K562 (cell line): ENCODE data around the gene SEC24B. TPM values are rescaled to one million over a fixed set of nuclear protein-coding genes. Genes with fewer than 3 reads are reported as not detected.

ENCODE experiments used
- ATAC-seq: fragments of 200-7000 bp; cut with Tn5 transposase; 3 replicates; pipeline ENCODE4 v1.9.1; 2020; ENCODE audit warnings: moderate library complexity
- BruUV-seq: library from RNA; stranded (reverse); fragments of 400-500 nt; replicated peaks from 2 replicates; lab custom pipeline; 2021; lab: Mats Ljungman, UMichigan
- CTCF ChIA-PET: fragments of 300-600 bp; formaldehyde crosslinking; extraction: SDS; loops from one replicate; lab custom pipeline; 2021; ENCODE audit warnings: low intra/inter-chr PET ratio; lab: Yijun Ruan, JAX
- POLR2A ChIA-PET: fragments of 300-600, 350-650 bp; sonication (Branson Sonifier 250); formaldehyde crosslinking; extraction: SDS; loops from one replicate; lab custom pipeline; 2021; ENCODE audit warnings: antibody characterized with exemption, inconsistent platforms; lab: Yijun Ruan, JAX
- DNase-seq, 4 experiments: peaks; one replicate each; pipeline versions ENCODE4 v3.0.0 to v3.0.0-alpha.2; 2011 to 2018; ENCODE audit warnings: low spot score in 3 of 4, mixed read lengths in 3 of 4; ENCODE audit errors: extremely low read depth in 1 of 4
- FAIRE-seq: peaks from 2 replicates; lab custom pipeline; 2011; peaks lifted over from hg19 to GRCh38; lab: Jason Lieb, UNC
- H2AFZ ChIP-seq: 2 replicates; pipeline ENCODE4 v1.6.0; 2011; ENCODE audit warnings: low read depth, low read length, control low read depth, inconsistent platforms
- H3K27ac ChIP-seq: fragments of 200-600 bp; 3 replicates; pipeline ENCODE4 v1.8.0; 2011; ENCODE audit warnings: low read depth, mild to moderate bottlenecking, control low read depth, inconsistent platforms, low read length, moderate library complexity, mixed read lengths; ENCODE audit errors: extremely low read depth
- H3K27me3 ChIP-seq, 2 experiments: fragments of 300-600 bp in 1 of 2; 2 replicates in 1 of 2; 3 replicates in 1 of 2; pipeline versions ENCODE4 v1.6.0 to v1.8.0; 2011; ENCODE audit warnings: inconsistent platforms in 2 of 2, low read length in 2 of 2, mild to moderate bottlenecking in 1 of 2, mixed read lengths in 1 of 2, moderate library complexity in 1 of 2; ENCODE audit not compliant: control insufficient read depth in 2 of 2, insufficient read depth in 2 of 2
- H3K36me3 ChIP-seq: fragments of 300-600 bp; 3 replicates; pipeline ENCODE4 v1.8.0; 2011; ENCODE audit warnings: mild to moderate bottlenecking, low read length, inconsistent platforms; ENCODE audit not compliant: control insufficient read depth, insufficient read depth
- H3K4me1 ChIP-seq, 2 experiments: fragments of 200-600 bp in 1 of 2; replicated peaks in 1 of 2; 2 replicates in 1 of 2; 3 replicates in 1 of 2; pipeline versions ENCODE4 v1.5.1 to v1.8.0; 2011; ENCODE audit warnings: inconsistent platforms in 2 of 2, low read length in 2 of 2, mild to moderate bottlenecking in 1 of 2, mixed read lengths in 1 of 2, moderate library complexity in 1 of 2; ENCODE audit not compliant: control insufficient read depth in 2 of 2, insufficient read depth in 2 of 2
- H3K4me2 ChIP-seq: 2 replicates; pipeline ENCODE4 v1.6.1; 2011; ENCODE audit warnings: low read length, control low read depth, inconsistent platforms, mixed read lengths; ENCODE audit not compliant: insufficient read depth
- H3K4me3 ChIP-seq: fragments of 200-600 bp; sonication (generic), shearing (Covaris generic); 2 replicates; pipeline ENCODE4 v1.5.1; 2016; ENCODE audit warnings: control low read depth, inconsistent platforms
- H3K79me2 ChIP-seq: fragments of 200-600 bp; 3 replicates; pipeline ENCODE4 v1.8.0; 2011; ENCODE audit warnings: low read length, inconsistent platforms; ENCODE audit not compliant: control insufficient read depth, insufficient read depth
- H3K9ac ChIP-seq, 2 experiments: 2 replicates each; pipeline versions ENCODE4 v1.6.0 to v1.6.1; 2011; ENCODE audit warnings: low read depth in 2 of 2, low read length in 2 of 2, control low read depth in 1 of 2, inconsistent platforms in 1 of 2, mild to moderate bottlenecking in 1 of 2, mixed read lengths in 1 of 2; ENCODE audit not compliant: insufficient read depth in 1 of 2
- H3K9me1 ChIP-seq: one replicate; pipeline ENCODE4 v1.6.0; 2011; ENCODE audit warnings: inconsistent platforms, mild to moderate bottlenecking, low read length, moderate library complexity; ENCODE audit not compliant: control insufficient read depth, insufficient read depth
- H3K9me3 ChIP-seq: replicated peaks from 2 replicates; pipeline ENCODE4 v1.5.1; 2011; ENCODE audit warnings: low read depth, low read length, inconsistent platforms; ENCODE audit not compliant: control insufficient read depth, insufficient read depth
- H4K20me1 ChIP-seq: replicated peaks from 2 replicates; pipeline ENCODE4 v1.6.1; 2011; ENCODE audit warnings: low read length, inconsistent platforms, mixed read lengths; ENCODE audit not compliant: control insufficient read depth, insufficient read depth
- IFI16 ChIP-seq: fragments of 250-450 bp; sonication (Bioruptor Pico); IDR thresholded peaks from 2 replicates; pipeline ENCODE4 v2.1.2; 2022; ENCODE audit warnings: mild to moderate bottlenecking, inconsistent platforms
- LCOR ChIP-seq: sonication (generic); formaldehyde crosslinking; IDR thresholded peaks from 2 replicates; pipeline ENCODE4 v1.8.0; 2022; ENCODE audit warnings: mild to moderate bottlenecking, missing genetic modification reagents
- RCOR1 ChIP-seq, 2 experiments: IDR thresholded peaks; 2 replicates each; pipeline ENCODE4 v1.6.1; 2012; ENCODE audit warnings: low read depth in 2 of 2, low read length in 2 of 2, borderline replicate concordance in 1 of 2, improper control_type of control experiment in 1 of 2
- SIRT6 ChIP-seq: IDR thresholded peaks from one replicate; pipeline ENCODE4 v1.6.1; 2012; ENCODE audit warnings: low read depth, mild to moderate bottlenecking, control low read depth, inconsistent platforms, low read length, moderate library complexity
- SMARCA4 ChIP-seq: fragments of 450-650 bp; IDR thresholded peaks from 2 replicates; pipeline ENCODE4 v1.6.1; 2016
- SREBF1 ChIP-seq: fragments of 150-350 bp; IDR thresholded peaks from 2 replicates; pipeline ENCODE4 v1.6.1; 2014; ENCODE audit warnings: antibody characterized with exemption, low read depth, low read length, borderline replicate concordance
- SUPT5H ChIP-seq: fragments of 450-650 bp; IDR thresholded peaks from 2 replicates; pipeline ENCODE4 v1.6.1; 2016
- ZC3H11A ChIP-seq: IDR thresholded peaks from 2 replicates; pipeline ENCODE4 v1.6.1; 2012; ENCODE audit warnings: low read depth, low read length, improper control_type of control experiment
- ZNF324 ChIP-seq: fragments of 250-450 bp; sonication (Bioruptor Pico); IDR thresholded peaks from 2 replicates; pipeline ENCODE4 v1.4.0; 2020; ENCODE audit warnings: mild to moderate bottlenecking
- WGBS: fragments of 100-300 bp; shearing (Covaris generic); methylation state at CpG from one replicate; pipeline ENCODE4 v1.1.6; 2016; ENCODE audit warnings: low coverage, mixed read lengths; ENCODE audit not compliant: insufficient coverage; ENCODE audit errors: missing lambda C conversion rate; 5-methylcytosine and 5-hydroxymethylcytosine counted together
- in situ Hi-C: fragments of 300-500 bp; cut with MboI; formaldehyde crosslinking; loops from 4 replicates; pipeline ENCODE4 v1.15.0; 2018; ENCODE audit warnings: inconsistent platforms, mixed read lengths
- intact Hi-C: fragments of 100-400 bp; cut with micrococcal nuclease; formaldehyde crosslinking; loops from 2 replicates; pipeline ENCODE4 v1.14.2; 2022
- polyA plus RNA-seq, 8 experiments: library from polyadenylated mRNA; depleted of rRNA in 4 of 8; stranded (reverse) in 5 of 8; unstranded in 3 of 8; fragments of >200 nt; fragmentation: Nextera tagmentation in 2 of 8; fragmentation: Illumina TruSeq in 1 of 8; extraction: Ambion mirVana in 2 of 8; extraction: Trizol in 1 of 8; gene quantifications; 2 replicates each; pipeline versions ENCODE4 v1.2.1 to v1.2.3, GENCODE V29; 2011 to 2014; ENCODE audit warnings: inconsistent platforms in 1 of 8, missing spikeins in 1 of 8
- total RNA-seq, 7 experiments: library from RNA; depleted of rRNA in 6 of 7; stranded (reverse); fragments of >200 nt in 6 of 7; fragmentation: Illumina TruSeq in 2 of 7; extraction: Trizol in 2 of 7; gene quantifications; 2 replicates each; pipeline versions ENCODE4 v1.2.1 to v1.2.3, GENCODE V29; 2011 to 2021; ENCODE audit warnings: low replicate concordance in 1 of 7
- TF ChIP-seq, protein P1 (sequence below): fragments of 250-450 bp; sonication (Bioruptor Pico); IDR thresholded peaks from 2 replicates; pipeline ENCODE4 v1.4.0; 2020

The SEC24B gene
- total and polyA plus RNA-seq, 9 of the 15 experiments (the other 6 are each of a cell fraction or from before 2014, with no cell fraction given): 6.3 to 46.4 (median 17.1) TPM

DNA sequence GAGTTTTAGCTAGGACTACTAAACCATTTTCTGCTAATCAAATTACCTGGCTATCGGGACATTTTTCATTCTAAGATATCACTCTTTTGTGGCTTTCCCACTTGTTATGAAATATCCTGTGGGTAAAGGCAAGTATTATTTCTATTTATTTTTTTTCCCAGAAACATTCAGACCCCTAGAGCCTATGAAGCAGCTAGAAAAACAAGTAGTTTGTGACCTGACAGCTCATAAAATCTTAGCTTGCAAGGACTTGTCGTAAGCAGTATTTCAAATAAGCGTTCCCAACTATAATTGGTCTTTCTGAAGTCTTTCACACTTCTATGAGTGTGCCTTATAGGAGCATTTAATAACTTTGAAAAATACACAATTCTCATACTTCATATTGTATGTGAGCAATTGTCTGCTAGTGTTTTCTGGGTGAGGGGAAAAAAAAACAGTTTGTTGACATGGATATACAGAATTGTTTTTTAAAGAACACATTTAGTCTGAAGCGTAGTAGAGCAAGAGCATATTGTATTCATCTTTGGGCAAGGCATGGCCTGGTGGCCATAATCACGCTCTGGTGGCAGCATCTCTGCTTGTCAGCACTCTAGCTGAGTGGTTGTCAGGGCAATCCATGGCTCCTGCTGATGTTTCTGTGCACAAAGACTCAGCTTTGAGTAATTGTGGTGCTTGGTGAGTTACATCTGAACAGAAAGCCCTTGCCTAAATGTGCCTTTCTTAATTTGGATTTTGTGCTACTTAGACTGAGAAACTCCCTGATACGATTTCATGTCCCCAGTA, 129.0 kb downstream of the SEC24B start:
- CTCF ChIA-PET: no interaction called here
- H2AFZ ChIP-seq: no peak overlapping the region
- ATAC-seq (no peak), DNase-seq (no peak), FAIRE-seq (no peak)
- no TSS peak for BruUV-seq
- H3K27ac ChIP-seq: no peak overlapping the region
- no peak overlapping the region for H3K4me3 ChIP-seq
- H3K9me3 ChIP-seq: 0 out of 2 replicates have a peak, but pooled peaks cover 2% of the 10 kb centered on the region
- H3K36me3 ChIP-seq: no peaks in the 10 kb centered on the region
- in situ Hi-C loops (no loop called here), intact Hi-C loops (loop anchor here (10.0 kb wide), 1 partner anchor 252 kb away; the partner anchor contains the start of gene GAR1)
- no peaks in the 10 kb centered on the region for H3K9me1 ChIP-seq
- no peaks in the 10 kb centered on the region for H3K79me2 ChIP-seq
- POLR2A ChIA-PET: interaction anchor here (0.6 to 1.8 kb wide), 5 partner anchors 9 to 1266 kb away, joined by 3 to 6 read pairs (median 4); no protein-coding TSS in a partner anchor
- no peak for TF ChIP-seq SUPT5H
- no peak for TF ChIP-seq SREBF1
- TF ChIP-seq IFI16 (CRISPR knock-in tag): no peak
- no peak for TF ChIP-seq LCOR
- H3K4me2 ChIP-seq: no peak overlapping the region
- 50% methylated on average over 6 of the region's 6 CpGs for WGBS
- no peaks in the 10 kb centered on the region for H4K20me1 ChIP-seq
- H3K9ac ChIP-seq: no peak overlapping the region
- H3K27me3 ChIP-seq: peaks cover 0 to 4% of the 10 kb centered on the region in 2 experiments; a peak in 1 of 5 replicates
- H3K4me1 ChIP-seq: peaks cover 5 to 17% of the 10 kb centered on the region in 2 experiments; a peak in 4 of 5 replicates

DNA sequence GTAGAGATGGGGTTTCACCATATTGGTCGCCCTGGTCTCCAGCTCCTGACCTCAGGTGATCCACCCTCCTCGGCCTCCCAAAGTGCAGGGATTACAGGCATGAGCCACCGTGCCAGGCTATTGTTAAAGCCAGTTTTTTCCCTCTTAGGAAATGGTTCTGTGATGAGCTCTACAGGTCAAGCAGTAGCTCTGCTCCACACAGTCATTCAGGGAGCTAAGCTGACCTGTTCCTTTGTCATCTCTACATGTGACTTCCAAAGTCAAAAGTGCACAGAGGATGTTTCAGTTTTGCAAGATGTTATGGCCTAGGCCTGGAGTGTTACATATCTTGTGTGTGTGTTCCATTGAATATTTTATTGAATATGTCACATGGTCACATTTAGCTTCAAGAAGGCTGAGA, 137.9 kb downstream of the SEC24B start:
- no peaks in the 10 kb centered on the region for H3K79me2 ChIP-seq
- TF ChIP-seq ZC3H11A (no peak), SMARCA4 (no peak), RCOR1 (IDR thresholded peaks at IDR 0.05; ENCODE audit: borderline replicate concordance in 1 of 2, low read depth in 2 of 2, low read length in 2 of 2) (no peak), SIRT6 (no peak), ZNF324 (CRISPR knock-in tag) (no peak)
- TF ChIP-seq, protein P1, sequence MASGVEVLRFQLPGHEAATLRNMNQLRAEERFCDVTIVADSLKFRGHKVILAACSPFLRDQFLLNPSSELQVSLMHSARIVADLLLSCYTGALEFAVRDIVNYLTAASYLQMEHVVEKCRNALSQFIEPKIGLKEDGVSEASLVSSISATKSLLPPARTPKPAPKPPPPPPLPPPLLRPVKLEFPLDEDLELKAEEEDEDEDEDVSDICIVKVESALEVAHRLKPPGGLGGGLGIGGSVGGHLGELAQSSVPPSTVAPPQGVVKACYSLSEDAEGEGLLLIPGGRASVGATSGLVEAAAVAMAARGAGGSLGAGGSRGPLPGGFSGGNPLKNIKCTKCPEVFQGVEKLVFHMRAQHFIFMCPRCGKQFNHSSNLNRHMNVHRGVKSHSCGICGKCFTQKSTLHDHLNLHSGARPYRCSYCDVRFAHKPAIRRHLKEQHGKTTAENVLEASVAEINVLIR: no peak
- intact Hi-C loops: no loop called here
- H3K4me1 ChIP-seq: peaks cover 0 to 16% of the 10 kb centered on the region in 2 experiments; a peak in 4 of 5 replicates
- no peaks in the 10 kb centered on the region for H3K27me3 ChIP-seq
- H2AFZ ChIP-seq: no peak overlapping the region
- ATAC-seq: no peak
- no peaks in the 10 kb centered on the region for H4K20me1 ChIP-seq
- no peak for DNase-seq
- WGBS: 14% methylated on average over 3 of the region's 3 CpGs
- in situ Hi-C loops: no loop called here
- no TSS peak for BruUV-seq
- no peak overlapping the region for H3K4me3 ChIP-seq
- ChIA-PET POLR2A (interaction anchor here (0.7 to 1.8 kb wide), 2 partner anchors 9 to 162 kb away, joined by 3 to 6 read pairs; no protein-coding TSS in a partner anchor), CTCF (no interaction called here)
- H3K36me3 ChIP-seq: no peaks in the 10 kb centered on the region
- H3K9me3 ChIP-seq: no peaks in the 10 kb centered on the region
- no peak for FAIRE-seq
- H3K9me1 ChIP-seq: no peaks in the 10 kb centered on the region
- H3K4me2 ChIP-seq: no peak overlapping the region
- H3K9ac ChIP-seq: no peak overlapping the region
- H3K27ac ChIP-seq: no peak overlapping the region
